GM19193 (cell line): ENCODE measurements around the gene LCE1B.

Experiments
- POLR2A ChIP-seq: IDR thresholded peaks from 4 replicates; pipeline ENCODE4 v1.6.1; 2011; ENCODE audit not compliant: insufficient read depth, insufficient read length; ENCODE audit errors: extremely low read depth

Gene LCE1B

GRCh38 chr1:152827173-152827572 lies 15.4 kb downstream of the LCE1B start, which contains the start of gene LCE1A:
TSS of gene LCE1A (plus strand) at chr1:152827473. CDS start at chr1:152827473, 0 bp downstream.
- TF ChIP-seq POLR2A: no peak

GRCh38 chr1:152836870-152837269 lies 25.1 kb downstream of the LCE1B start:
- TF ChIP-seq POLR2A: no peak

GRCh38 chr1:152842556-152842955 lies 30.8 kb downstream of the LCE1B start, which contains the start of gene LCE6A:
TSS of gene LCE6A (plus strand) at chr1:152842856. CDS start at chr1:152843521, 665 bp downstream.
- no peak for TF ChIP-seq POLR2A

- TF ChIP-seq POLR2A: no peak
Observed at GRCh38 chr1:152855661-152856060, 43.9 kb downstream of the LCE1B start.

GRCh38 chr1:152858062-152858461 lies 46.3 kb downstream of the LCE1B start:
- no peak for TF ChIP-seq POLR2A

- TF ChIP-seq POLR2A: no peak
Observed at GRCh38 chr1:152859696-152860095, 47.9 kb downstream of the LCE1B start, which contains the start of gene LCE7A. TSS of gene LCE7A (plus strand) at chr1:152859996. CDS start at chr1:152860698, 702 bp downstream.

GRCh38 chr1:152860129-152860528 lies 48.4 kb downstream of the LCE1B start:
- no peak for TF ChIP-seq POLR2A

- no peak for TF ChIP-seq POLR2A
Observed at GRCh38 chr1:152861374-152861773, 49.6 kb downstream of the LCE1B start.
